B cell (primary cell): ENCODE data around the gene GCC2. TPM values are rescaled to one million over a fixed set of nuclear protein-coding genes. Genes with fewer than 3 reads are reported as not detected.

Experiments
- ATAC-seq: fragments of 200-7000 bp; cut with Tn5 transposase; one replicate; pipeline ENCODE4 v1.10.0; 2021; ENCODE audit warnings: low read depth, mild to moderate bottlenecking, moderate number of reproducible peaks, moderate library complexity
- CTCF ChIA-PET: fragments of 350-600 bp; sonication (Branson Sonifier 250); formaldehyde crosslinking; loops from one replicate; lab custom pipeline; 2021; ENCODE audit warnings: antibody characterized with exemption, inconsistent platforms; lab: Charles Lee
- POLR2A ChIA-PET: fragments of 350-600 bp; sonication (Branson Sonifier 250); formaldehyde crosslinking; loops from one replicate; lab custom pipeline; 2021; ENCODE audit warnings: antibody characterized with exemption; lab: Charles Lee
- DNase-seq: peaks from one replicate; pipeline ENCODE4 v3.0.0; 2013
- H2AFZ ChIP-seq: 2 replicates; pipeline ENCODE4 v1.6.1; 2012; ENCODE audit warnings: mild to moderate bottlenecking, low read depth, low read length; ENCODE audit not compliant: insufficient read depth, poor library complexity, severe bottlenecking
- H3K27ac ChIP-seq, 2 donors: 1 replicate in 1 of 2; 2 replicates in 1 of 2; pipeline ENCODE4 v1.5.1; 2012 to 2013; ENCODE audit warnings: low read length in 2 of 2, mild to moderate bottlenecking in 2 of 2, moderate library complexity in 1 of 2
- H3K27me3 ChIP-seq, 4 experiments: fragments of 200-600 bp in 1 of 4; sonication (generic) in 1 of 4; replicated peaks in 1 of 4; 1 replicate in 2 of 4; 2 replicates in 2 of 4; pipeline versions ENCODE4 v1.6.1 to v1.7.0; 2013 to 2016; ENCODE audit warnings: low read length in 3 of 4, mild to moderate bottlenecking in 2 of 4, mixed read lengths in 1 of 4, moderate library complexity in 1 of 4; ENCODE audit not compliant: insufficient read depth in 4 of 4, control insufficient read depth in 3 of 4; ENCODE audit errors: control extremely low read depth in 1 of 4
- H3K36me3 ChIP-seq, 2 experiments: replicated peaks in 1 of 2; 1 replicate in 1 of 2; 2 replicates in 1 of 2; pipeline versions ENCODE4 v1.6.1 to v1.7.1; 2013; ENCODE audit warnings: low read length in 1 of 2; ENCODE audit not compliant: insufficient read depth in 2 of 2, control insufficient read depth in 1 of 2; ENCODE audit errors: control extremely low read depth in 1 of 2, extremely low read depth in 1 of 2
- H3K4me1 ChIP-seq, 2 donors: fragments of 200-600 bp in 1 of 2; sonication (generic) in 1 of 2; 1 replicate in 1 of 2; 2 replicates in 1 of 2; pipeline versions ENCODE4 v1.5.1 to v1.6.1; 2013 to 2017; ENCODE audit warnings: low read length in 2 of 2; ENCODE audit not compliant: control insufficient read depth in 2 of 2, insufficient read depth in 2 of 2
- H3K4me2 ChIP-seq: replicated peaks from 2 replicates; pipeline ENCODE3; 2012; ENCODE audit warnings: mild to moderate bottlenecking, low read depth, low read length; ENCODE audit not compliant: poor library complexity, severe bottlenecking
- H3K4me3 ChIP-seq, 5 experiments: fragments of 200-600 bp in 1 of 5; sonication (generic) in 1 of 5; 1 replicate in 3 of 5; 2 replicates in 2 of 5; pipeline versions ENCODE4 v1.5.1 to v1.7.0; 2011 to 2016; ENCODE audit warnings: low read length in 4 of 5, mild to moderate bottlenecking in 4 of 5, low read depth in 2 of 5, control low read depth in 1 of 5, moderate library complexity in 1 of 5; ENCODE audit not compliant: insufficient read depth in 1 of 5; ENCODE audit errors: control extremely low read depth in 1 of 5, extremely low read depth in 1 of 5
- H3K79me2 ChIP-seq: fragments of 200-600 bp; sonication (generic); one replicate; pipeline ENCODE4 v1.6.0; 2016; ENCODE audit warnings: low read length; ENCODE audit not compliant: control insufficient read depth, insufficient read depth
- H3K9ac ChIP-seq: fragments of 200-600 bp; sonication (generic); 2 replicates; pipeline ENCODE4 v1.6.1; 2017; ENCODE audit warnings: mild to moderate bottlenecking, low read length, moderate library complexity
- H3K9me3 ChIP-seq, 3 donors: one replicate each; pipeline versions ENCODE4 v1.6.1 to v1.7.1; 2013; ENCODE audit warnings: low read length in 2 of 3; ENCODE audit not compliant: control insufficient read depth in 2 of 3, insufficient read depth in 1 of 3; ENCODE audit errors: control extremely low read depth in 1 of 3
- H4K20me1 ChIP-seq: 2 replicates; pipeline ENCODE4 v1.6.0; 2012; ENCODE audit warnings: mild to moderate bottlenecking, low read length; ENCODE audit not compliant: insufficient read depth, control insufficient read depth, poor library complexity, severe bottlenecking
- H3K27ac Mint-ChIP-seq: one replicate; pipeline ENCODE4 v1.8.0; 2021; ENCODE audit warnings: mixed read lengths
- H3K27me3 Mint-ChIP-seq: one replicate; pipeline ENCODE4 v1.8.0; 2021; ENCODE audit warnings: mixed read lengths
- H3K4me1 Mint-ChIP-seq: one replicate; pipeline ENCODE4 v1.8.0; 2021; ENCODE audit warnings: mixed read lengths
- H3K4me3 Mint-ChIP-seq: one replicate; pipeline ENCODE4 v1.8.0; 2021; ENCODE audit warnings: mixed read lengths
- H3K9me3 Mint-ChIP-seq: one replicate; pipeline ENCODE4 v1.8.0; 2022; ENCODE audit warnings: mixed read lengths; ENCODE audit not compliant: insufficient read depth
- EZH2 ChIP-seq: IDR thresholded peaks from 2 replicates; pipeline ENCODE4 v1.6.1; 2012; ENCODE audit warnings: borderline replicate concordance, low read depth, mild to moderate bottlenecking, moderate library complexity, low read length; ENCODE audit not compliant: insufficient read depth, poor library complexity, severe bottlenecking
- WGBS: methylation state at CpG from one replicate; pipeline ENCODE4 v1.1.5; 2013; ENCODE audit warnings: missing lambda C conversion rate; ENCODE audit not compliant: insufficient coverage; 5-methylcytosine and 5-hydroxymethylcytosine counted together
- intact Hi-C: fragments of 100-400 bp; cut with micrococcal nuclease; formaldehyde crosslinking; loops from one replicate; pipeline ENCODE4 v1.10.0; 2022
- polyA plus RNA-seq: library from polyadenylated mRNA; depleted of rRNA; stranded (reverse); fragments of >200 nt; gene quantifications from 2 replicates; pipeline ENCODE4 v1.2.3, GENCODE V29; 2012
- total RNA-seq, 2 donors: library from RNA; stranded (reverse); fragments of 120-200 nt in 1 of 2; gene quantifications; 1 replicate in 1 of 2; 2 replicates in 1 of 2; pipeline versions ENCODE4 v1.2.3 to v1.2.4, GENCODE V29; 2013 to 2022
- TF ChIP-seq, protein P1 (sequence below): fragments of 200-600 bp; IDR thresholded peaks from one replicate; pipeline ENCODE4 v1.8.0; 2022; ENCODE audit warnings: antibody characterized with exemption, mild to moderate bottlenecking

GCC2 gene
- total and polyA plus RNA-seq, 2 donors (not counting 1 experiment from before 2014, with no cell fraction given): 12.3 to 87.9 TPM

DNA sequence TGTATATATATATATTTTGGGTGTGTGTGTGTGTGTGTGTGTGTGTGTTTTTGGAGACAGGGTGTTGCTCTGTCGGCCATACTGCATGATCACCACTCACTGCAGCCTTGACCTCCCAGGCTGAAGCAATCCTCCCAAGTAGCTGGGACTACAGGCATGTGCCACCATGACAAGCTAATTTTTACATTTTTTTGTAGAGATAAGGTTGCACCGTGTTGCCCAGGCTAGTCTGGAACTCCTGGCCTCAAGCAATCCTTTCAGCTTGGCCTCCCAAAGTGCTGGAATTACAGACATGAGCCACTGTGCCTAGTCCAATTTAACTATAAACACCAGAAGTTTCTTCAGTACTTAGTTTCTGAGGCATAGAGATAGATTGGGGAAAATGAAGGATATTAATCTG lies 103.6 kb downstream of the GCC2 start:
- ATAC-seq (no peak), DNase-seq (no peak)
- Mint-ChIP-seq H3K4me1 (peaks cover 7% of the 10 kb centered on the region), H3K9me3 (no peaks in the 10 kb centered on the region), H3K27ac (no peak overlapping the region), H3K27me3 (no peaks in the 10 kb centered on the region), H3K4me3 (no peak overlapping the region)
- H4K20me1 ChIP-seq: no peaks in the 10 kb centered on the region
- ChIA-PET POLR2A (no interaction called here), CTCF (no interaction called here)
- intact Hi-C loops: no loop called here
- no peak for TF ChIP-seq EZH2
- TF ChIP-seq, protein P1, sequence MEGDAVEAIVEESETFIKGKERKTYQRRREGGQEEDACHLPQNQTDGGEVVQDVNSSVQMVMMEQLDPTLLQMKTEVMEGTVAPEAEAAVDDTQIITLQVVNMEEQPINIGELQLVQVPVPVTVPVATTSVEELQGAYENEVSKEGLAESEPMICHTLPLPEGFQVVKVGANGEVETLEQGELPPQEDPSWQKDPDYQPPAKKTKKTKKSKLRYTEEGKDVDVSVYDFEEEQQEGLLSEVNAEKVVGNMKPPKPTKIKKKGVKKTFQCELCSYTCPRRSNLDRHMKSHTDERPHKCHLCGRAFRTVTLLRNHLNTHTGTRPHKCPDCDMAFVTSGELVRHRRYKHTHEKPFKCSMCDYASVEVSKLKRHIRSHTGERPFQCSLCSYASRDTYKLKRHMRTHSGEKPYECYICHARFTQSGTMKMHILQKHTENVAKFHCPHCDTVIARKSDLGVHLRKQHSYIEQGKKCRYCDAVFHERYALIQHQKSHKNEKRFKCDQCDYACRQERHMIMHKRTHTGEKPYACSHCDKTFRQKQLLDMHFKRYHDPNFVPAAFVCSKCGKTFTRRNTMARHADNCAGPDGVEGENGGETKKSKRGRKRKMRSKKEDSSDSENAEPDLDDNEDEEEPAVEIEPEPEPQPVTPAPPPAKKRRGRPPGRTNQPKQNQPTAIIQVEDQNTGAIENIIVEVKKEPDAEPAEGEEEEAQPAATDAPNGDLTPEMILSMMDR: no peak
- H3K36me3 ChIP-seq: no peaks in the 10 kb centered on the region
- no peak overlapping the region for H3K4me2 ChIP-seq
- H3K9me3 ChIP-seq: peaks cover 0 to 9% (median 0%) of the 10 kb centered on the region in 3 donors
- no peak overlapping the region for H3K27ac ChIP-seq
- peaks cover 52% of the 10 kb centered on the region for H3K79me2 ChIP-seq
- no peak overlapping the region for H2AFZ ChIP-seq
- WGBS: 100% methylated on average over 1 of the region's 2 CpGs
- no peak overlapping the region for H3K9ac ChIP-seq
- no peak overlapping the region for H3K4me3 ChIP-seq
- no peaks in the 10 kb centered on the region for H3K27me3 ChIP-seq
- H3K4me1 ChIP-seq: no peaks in the 10 kb centered on the region

DNA sequence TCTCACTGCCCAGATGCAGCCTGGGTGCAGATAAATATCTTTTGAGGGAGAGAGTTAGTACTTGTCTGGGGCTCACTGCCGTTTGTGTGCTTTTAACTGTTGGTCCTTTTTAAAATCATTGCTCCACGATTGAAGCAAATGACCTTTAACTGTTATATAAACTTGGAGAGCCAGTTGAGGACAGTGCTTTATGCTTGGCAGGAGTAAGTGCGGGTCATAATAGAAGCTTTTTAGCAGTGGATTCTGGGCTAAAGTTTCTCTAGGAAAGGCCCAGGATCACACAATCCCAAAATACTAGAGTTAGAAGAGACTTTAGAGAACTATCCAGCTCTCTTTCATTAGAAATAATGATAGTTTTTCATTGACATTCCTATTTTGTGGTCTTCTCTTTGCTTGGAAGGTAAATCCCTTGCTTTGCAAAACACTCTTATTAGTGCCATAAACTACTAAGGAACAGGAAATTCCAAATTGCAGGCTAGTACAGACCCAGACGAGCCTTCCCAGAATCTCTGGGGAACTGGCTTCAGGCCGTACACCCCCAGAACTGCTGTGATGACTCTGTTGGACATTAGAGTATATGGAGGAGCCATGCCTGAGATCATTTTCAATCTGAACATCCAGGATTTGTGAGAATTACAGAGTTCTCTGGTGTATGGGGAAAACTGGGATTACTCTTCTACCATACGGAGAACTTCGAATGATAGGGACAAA lies 104.4 kb downstream of the GCC2 start:
- Histone ChIP-seq H3K27me3 (no peaks in the 10 kb centered on the region), H3K4me1 (no peaks in the 10 kb centered on the region), H3K9me3 (peaks cover 0 to 9% (median 0%) of the 10 kb centered on the region in 3 donors), H3K79me2 (peaks cover 59% of the 10 kb centered on the region), H3K9ac (no peak overlapping the region), H2AFZ (no peak overlapping the region), H3K27ac (no peak overlapping the region), H3K36me3 (no peaks in the 10 kb centered on the region), H3K4me2 (no peak overlapping the region), H4K20me1 (no peaks in the 10 kb centered on the region), H3K4me3 (no peak overlapping the region)
- ChIA-PET CTCF (no interaction called here), POLR2A (no interaction called here)
- intact Hi-C loops: no loop called here
- ATAC-seq: no peak
- H3K4me1 Mint-ChIP-seq: peaks cover 7% of the 10 kb centered on the region
- no peaks in the 10 kb centered on the region for H3K27me3 Mint-ChIP-seq
- H3K27ac Mint-ChIP-seq: no peak overlapping the region
- no peak for TF ChIP-seq EZH2
- TF ChIP-seq, protein P1: no peak
- DNase-seq: no peak
- no peaks in the 10 kb centered on the region for H3K9me3 Mint-ChIP-seq
- no peak overlapping the region for H3K4me3 Mint-ChIP-seq
- 85% methylated on average over 4 of the region's 7 CpGs for WGBS
